ENCODE measurements around the gene STAC2.

- TF ChIP-seq CTCF (conservative IDR thresholded peaks at IDR 0.05) (no peak), EZH2 (IDR thresholded peaks at IDR 0.05; ENCODE audit: low read depth) (no peak)
Measured at GRCh38 chr17:39240631-39241030, 14.9 kb upstream of the STAC2 start.

Data from PC-9 (cell line).